GM21786 (cell line): ENCODE measurements around the gene ZNF682.
"Not testable (repeated sequence)": the region's sequence is repeated elsewhere in the genome, so short reads cannot be mapped to it uniquely, and the experiment has no call there.

Experiments used
- ATAC-seq: cut with Tn5 transposase; IDR thresholded peaks from one replicate; pipeline ENCODE4 v1.9.1; 2021; ENCODE audit not compliant: unreplicated experiment

The ZNF682 gene

DNA sequence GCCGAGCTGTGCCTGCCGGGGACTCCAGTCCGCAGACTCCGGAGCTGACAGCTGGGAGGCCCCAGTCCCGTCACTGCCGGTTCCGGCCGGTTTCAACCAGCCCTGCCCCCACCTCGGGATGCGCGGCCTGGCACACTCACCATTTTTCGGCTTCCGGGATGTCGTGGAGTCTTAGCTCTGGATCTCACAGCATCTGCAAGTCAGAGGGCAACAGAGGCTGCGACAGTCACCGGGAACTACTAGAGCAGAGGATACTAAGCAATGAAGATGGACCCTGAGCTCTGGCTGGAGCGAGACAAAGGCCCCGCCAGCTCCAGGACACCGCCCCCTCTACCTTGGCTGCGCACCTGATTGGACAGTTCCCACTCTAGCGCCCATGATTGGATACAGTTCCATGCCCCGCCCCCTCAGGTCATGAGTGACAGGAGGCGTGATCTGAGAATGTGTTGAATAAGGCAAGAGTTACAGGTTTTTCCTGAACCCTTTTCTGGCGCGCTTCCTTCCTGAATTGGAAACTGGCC, at the start of gene ZNF682:
ZNF682 (minus strand) TSS at position 303 of the 521 bp plus-strand sequence; CDS start at position 143, 160 bp downstream.
- ATAC-seq = peak; percentile 97

GRCh38 chr19:20082876-20083275, 43.6 kb upstream of the ZNF682 start:
- ATAC-seq = not testable (repeated sequence)

DNA sequence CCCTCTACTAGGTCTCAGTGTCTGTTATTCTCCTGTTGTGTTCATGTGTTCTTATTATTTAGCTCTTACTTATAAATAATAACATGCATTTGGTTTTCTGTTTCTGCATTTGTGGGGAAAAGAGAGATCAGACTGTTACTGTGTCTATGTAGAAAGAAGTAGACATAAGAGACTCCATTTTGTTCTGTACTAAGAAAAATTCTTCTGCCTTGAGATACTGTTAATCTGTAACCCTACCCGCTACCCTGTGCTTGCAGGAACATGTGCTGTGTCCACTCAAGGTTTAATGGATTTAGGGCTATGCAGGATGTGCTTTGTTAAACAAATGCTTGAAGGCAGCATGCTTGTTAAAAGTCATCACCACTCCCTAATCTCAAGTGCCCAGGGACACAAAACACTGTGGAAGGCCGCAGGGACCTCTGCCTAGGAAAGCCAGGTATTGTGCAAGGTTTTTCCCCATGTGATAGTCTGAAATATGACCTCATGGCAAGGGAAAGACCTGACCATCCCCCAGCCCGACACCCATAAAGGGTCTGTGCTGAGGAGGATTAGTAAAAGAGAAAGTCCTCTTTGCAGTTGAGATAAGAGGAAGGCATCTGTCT, 43.0 kb upstream of the ZNF682 start:
- ATAC-seq = not testable (repeated sequence)

DNA sequence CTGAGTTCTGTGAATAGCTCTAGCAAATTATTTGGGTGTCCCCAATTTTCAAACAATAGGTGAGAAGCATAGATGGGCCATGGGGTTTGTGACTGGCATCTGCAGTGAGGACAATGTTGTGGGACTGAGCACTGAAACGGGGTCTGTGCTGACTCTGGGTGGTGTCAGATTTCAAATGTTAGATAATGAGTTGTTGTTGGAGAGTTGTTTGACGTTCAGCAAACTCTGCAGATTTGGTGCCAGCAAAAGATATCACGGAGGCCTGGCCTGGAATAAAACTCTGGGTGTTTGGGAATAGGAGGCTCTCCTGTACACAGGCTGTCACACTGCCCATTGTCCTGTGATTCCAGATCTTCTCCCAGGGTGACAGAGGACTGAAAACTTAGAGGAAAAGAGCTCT, 41.4 kb upstream of the ZNF682 start:
- no peak for ATAC-seq

- no peak for ATAC-seq
Observed at GRCh38 chr19:20079476-20079875, 40.2 kb upstream of the ZNF682 start.

DNA sequence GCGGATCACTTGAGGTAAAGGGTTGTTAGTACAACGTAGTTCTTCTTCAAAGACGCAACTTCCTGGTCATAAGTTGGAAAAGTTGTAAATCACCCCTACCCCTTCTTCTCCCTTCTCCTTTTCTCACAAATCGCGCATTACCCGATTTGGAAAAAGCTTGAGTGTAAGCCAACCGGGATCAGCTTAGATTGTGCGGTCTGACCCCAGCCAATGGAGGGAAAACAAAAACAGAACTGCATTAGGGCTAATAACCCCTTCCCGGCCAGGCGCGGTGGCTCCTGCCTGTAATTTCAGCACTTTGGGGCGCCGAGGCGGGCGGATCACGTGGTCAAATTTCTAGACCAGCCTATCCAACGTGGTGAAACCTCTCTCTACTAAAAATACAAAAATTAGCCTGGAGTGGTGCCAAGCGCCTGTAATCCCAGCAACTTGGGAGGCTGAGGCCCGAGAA, 39.3 kb upstream of the ZNF682 start:
- ATAC-seq = no peak

DNA sequence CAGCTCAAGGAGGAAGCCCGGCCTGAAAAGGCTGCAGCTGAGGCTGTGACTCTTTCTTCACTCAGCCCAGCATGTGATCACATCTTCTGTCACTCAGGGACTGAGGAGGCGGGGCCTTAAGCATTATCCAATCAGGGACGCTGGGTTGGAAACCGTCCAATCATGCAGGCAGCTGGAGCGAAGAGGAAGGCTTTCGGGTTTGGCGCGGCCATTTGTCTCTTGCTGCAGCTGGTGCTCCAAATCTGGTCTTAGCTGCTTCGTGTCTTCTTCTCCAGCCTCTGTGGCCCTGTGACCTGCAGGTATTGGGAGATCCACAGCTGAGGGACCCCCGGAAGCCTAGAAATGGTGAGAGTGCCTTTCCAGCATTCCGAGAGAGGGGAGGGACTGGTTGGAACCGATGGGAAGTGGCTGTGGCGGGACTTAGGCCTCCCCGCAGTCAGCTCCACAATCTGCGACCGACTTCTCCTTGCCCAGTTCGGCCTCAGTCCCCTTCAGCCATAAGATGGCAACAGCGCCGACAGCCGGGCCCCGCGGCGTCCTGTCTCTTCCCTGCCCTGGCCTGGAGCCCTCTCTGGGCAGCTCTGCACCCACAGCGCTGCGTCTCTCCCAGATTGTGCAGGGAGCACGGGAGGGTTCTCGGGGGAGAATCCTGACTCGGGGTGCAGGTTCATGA, 38.6 kb upstream of the ZNF682 start, which contains the start of gene ZNF90:
ZNF90 (plus strand) TSS at position 210 of the 673 bp plus-strand sequence; CDS start at position 343, 133 bp downstream.
- ATAC-seq = peak; percentile 91

DNA sequence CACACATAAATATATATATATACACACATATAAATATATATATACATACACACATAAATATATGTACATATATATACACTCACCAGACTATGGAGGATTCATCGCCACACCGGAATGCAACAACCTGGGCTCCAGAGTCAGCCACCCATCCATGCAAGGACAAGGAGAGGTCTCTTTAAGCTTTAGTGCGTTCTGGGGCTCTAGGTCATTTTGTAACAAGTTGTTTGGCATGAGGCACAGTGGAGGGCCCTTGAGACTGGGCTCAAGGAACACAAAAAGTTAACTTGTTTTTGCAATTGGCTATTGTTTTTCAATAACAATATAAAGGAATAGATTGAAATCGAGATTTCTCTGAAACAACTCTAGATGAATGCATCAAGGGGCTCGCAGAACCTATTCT, 33.6 kb upstream of the ZNF682 start:
- ATAC-seq = no peak

DNA sequence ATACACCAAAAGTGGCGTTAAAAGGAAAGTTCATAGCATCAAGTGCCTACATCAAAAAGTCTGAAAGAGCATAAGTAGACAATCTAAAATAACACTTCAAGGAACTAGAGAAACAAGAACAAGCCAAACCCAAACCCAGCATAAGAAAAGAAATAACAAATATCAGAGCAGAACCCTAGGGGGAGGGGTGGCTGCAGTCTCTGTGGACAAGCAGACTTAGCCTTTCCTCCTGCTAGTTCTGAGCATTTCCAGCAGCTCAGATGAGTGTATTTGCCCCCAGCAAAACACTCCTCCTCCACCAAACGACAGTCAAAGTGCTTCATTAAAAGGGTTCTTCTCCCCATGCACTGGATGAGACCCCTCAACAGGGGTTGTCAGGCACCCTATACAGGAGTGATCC, 31.4 kb upstream of the ZNF682 start:
- no peak for ATAC-seq

GRCh38 chr19:20068559-20068958, 29.3 kb upstream of the ZNF682 start:
- ATAC-seq = not testable (repeated sequence)

DNA sequence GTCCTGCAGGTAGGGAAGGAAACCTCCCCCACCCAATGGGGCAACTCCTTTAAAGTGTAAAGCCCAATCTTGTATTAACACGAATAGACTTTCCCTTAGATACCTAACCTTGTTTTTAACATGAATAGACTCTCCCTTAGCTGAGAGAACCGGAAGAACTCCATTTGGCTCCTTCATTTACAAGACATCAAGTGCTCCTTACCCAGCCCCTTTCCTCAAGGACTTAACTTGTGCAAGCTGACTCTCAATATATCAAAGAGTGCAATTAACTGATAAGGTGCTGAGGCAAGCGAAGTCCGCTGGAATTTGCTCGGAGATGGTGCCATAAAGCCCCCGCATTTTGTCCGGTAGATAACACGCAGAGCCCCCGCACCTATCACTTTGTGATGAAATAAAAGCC, 28.6 kb upstream of the ZNF682 start:
- no peak for ATAC-seq

DNA sequence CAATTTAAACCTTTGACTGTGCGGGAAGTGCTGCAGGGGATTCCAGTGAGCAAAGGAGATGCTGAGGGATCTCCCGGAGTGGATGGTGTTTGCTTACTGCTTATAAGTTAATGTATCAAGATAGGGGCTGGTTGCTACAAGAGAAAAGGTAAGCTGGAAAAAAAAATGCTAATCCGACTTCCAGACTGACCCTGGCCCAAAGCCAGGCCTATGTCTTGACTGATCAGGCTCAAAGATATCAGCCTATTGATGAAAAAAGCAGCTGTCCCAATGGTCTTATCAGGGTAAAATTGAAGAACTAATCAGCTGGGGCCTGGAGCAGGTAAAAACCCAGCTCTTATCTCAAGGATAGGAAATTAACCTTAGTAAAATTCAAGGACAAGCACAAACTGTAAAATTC, 27.6 kb upstream of the ZNF682 start:
- no peak for ATAC-seq

GRCh38 chr19:20060282-20060681, 21.0 kb upstream of the ZNF682 start:
- no peak for ATAC-seq

GRCh38 chr19:20058738-20059137, 19.4 kb upstream of the ZNF682 start:
- not testable (repeated sequence) for ATAC-seq

DNA sequence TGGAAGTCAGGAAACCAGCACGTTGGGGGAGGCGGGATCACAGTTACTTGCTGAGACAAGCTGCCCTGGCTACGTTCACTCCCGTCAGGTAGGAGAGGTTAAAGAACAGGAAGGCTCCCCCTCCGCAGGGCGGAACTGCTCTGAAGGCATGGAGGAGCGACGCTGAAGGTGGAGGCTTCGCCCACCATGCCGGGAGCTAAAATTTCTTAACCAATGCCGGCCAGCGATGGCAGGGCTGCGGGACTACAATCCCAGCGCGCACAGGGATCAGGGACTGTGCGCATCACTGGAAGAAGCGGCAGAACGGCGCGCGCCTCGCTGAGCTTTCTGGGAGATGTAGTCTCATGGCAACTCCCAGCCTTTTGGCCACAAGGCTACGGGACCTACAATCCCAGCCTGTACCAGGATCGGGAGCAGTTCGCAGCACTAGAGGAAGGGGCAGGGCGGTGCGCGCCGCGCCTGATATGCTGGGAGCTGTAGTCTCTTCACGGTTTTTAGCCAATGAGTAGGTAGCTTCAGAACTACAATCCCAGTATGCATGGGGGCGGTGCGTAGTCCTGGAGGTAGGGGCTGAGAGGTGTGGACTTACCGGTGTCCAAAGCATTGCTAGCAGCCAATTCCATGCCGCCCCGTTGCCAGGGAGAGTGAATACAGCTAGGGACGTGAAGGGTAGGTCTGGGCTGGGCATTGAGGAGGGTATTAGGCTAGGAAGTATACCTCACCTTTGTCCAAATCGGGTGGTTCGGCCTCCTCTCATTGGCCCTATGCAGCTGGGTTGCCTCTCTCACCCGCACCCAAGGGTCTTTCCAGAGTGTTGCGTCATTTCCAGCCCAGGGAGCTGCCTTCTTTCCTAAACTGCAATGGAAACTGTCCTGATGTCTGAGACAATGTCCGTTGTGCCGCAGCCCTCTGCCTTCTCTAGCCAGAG, 12.8 kb upstream of the ZNF682 start:
- peak; percentile 95 for ATAC-seq

GRCh38 chr19:20045742-20046141, 6.4 kb upstream of the ZNF682 start:
- not testable (repeated sequence) for ATAC-seq

DNA sequence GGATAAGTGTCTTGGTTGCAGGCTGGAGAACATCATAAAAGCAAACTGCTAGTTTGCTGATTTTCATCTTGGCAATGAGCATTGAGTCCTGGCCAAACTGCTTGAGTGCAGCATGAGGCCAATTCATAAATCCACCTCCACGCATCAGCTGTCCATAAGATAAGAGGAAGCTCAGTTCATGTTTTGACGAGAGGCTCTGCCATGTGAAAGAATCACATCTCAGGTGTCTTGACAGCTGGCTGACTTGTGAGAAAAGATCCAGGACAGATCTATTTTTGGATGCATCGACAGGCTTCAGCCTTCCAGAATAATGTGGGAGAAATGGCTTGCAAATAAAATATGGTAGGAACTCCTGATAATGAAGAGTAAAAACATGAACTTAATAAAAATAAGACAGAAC, 5.4 kb upstream of the ZNF682 start:
- ATAC-seq = no peak

DNA sequence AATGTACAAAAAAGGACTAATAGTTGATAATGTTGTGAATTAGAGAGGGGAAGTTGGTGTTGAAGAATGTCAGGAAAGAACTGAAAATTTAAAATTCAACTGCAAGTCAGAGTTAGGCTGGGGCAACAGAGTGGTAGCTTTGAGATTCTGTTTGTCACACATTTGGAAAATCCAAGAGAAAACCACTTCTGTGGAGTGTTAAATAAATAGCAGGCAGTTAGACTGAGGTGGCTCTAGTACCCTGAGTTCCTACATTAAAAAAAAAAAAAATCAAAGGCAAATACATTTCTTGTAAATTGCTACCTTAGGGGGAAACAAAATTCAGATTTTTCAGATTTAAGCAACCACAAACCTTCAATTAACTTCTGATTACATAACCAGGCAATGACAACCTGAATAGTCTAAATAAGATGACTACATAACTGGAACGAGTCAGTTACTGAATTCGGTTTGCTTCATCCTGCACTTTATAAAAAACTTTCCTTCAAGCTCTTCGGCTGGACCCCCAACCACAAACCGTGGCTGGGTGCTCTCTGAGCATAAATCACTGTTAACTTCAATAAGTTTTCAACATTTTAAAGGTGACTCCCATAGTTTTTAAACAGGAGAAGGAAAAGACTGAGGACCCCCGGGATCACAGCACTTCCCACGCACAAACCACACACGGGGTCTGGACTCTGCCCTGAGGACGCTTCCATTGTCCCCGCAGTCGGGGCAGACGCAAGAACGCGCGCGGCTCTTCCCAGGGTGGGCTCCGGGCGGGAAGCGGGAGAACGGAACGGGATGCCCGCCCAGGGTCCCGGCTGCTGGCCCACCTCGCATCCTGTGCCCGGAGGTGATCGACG, 725 bp downstream of the ZNF682 start:
- no peak for ATAC-seq

DNA sequence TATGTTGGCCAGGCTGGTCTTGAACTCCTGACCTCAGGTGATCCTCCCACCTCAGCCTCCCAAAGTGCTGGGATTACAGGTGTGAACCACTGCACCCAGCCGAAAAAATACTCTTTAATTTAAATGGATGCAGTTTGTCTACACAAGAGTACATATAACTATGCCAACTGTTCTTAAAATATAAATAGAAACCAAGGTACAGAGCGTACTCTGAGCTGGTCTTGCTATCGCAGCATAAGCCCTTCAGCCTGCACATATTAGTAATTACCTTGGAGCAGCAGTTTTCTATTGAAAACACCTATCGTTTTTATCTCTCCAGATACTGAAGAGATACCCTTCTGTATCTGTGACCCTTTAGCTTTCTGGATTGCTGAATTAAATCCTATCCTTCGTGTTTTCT, 3.4 kb downstream of the ZNF682 start:
- no peak for ATAC-seq

DNA sequence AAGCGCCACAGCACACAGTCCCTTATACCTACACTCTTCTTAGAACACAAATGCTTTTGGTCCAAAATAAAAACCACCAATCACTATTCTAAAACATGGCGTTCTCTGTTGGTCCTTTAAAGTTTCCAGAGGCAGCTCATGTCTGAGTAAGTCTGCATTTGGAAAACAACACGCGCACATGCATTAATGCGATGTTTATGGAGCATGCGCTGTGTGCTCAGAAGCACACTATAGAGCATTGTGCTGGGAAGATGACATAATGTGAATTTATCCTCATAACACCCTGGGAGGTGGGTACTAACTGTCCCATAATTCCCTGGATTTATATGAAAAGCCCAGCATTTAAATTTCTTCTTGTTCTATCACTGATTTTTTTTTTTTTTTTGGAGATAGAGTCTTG, 10.7 kb downstream of the ZNF682 start:
- no peak for ATAC-seq
